ENCODE measurements around the gene KLK14.

DNA sequence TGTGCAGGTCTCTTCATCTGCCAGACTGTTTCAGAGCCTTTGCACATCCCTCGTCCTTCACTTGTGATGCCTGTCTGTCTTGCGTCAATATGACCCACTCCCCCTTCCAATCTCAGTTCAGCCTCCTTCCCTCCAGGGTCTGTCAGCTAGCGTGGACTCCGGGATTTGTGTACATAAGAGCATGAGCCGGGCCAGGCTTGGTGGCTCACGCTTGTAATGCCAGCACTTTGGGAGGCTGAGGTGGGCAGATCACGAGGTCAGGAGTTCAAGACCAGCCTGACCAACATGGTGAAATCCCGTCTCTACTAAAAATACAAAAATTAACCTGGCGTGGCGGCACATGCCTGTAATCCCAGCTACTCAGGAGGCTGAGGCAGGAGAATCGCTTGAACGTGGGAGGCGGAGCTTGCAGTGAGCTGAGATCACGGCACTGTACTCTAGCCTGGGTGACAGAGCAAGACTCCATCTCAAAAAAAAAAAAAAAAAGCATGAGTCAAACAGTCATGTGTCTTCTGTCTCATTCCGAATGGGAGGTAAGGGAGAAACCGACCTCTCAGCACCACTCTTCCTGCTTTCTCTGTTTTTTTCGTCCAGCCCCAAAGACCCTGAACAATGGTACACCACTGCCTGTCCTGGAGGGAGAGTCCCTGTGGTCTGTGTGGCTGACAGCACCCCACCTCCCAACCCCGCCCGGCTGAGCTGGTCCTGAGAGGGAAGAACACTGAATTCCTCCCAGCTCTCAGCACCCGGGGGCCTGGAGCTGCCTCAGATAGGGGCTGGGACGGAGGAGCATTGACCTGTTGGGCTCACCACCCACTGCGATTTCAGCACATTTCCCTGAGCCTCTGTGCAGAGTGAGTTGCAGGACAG, 39.7 kb upstream of the KLK14 start:
- TF ChIP-seq, protein P1, sequence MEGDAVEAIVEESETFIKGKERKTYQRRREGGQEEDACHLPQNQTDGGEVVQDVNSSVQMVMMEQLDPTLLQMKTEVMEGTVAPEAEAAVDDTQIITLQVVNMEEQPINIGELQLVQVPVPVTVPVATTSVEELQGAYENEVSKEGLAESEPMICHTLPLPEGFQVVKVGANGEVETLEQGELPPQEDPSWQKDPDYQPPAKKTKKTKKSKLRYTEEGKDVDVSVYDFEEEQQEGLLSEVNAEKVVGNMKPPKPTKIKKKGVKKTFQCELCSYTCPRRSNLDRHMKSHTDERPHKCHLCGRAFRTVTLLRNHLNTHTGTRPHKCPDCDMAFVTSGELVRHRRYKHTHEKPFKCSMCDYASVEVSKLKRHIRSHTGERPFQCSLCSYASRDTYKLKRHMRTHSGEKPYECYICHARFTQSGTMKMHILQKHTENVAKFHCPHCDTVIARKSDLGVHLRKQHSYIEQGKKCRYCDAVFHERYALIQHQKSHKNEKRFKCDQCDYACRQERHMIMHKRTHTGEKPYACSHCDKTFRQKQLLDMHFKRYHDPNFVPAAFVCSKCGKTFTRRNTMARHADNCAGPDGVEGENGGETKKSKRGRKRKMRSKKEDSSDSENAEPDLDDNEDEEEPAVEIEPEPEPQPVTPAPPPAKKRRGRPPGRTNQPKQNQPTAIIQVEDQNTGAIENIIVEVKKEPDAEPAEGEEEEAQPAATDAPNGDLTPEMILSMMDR (IDR thresholded peaks at IDR 0.05), result no peak
- TF ChIP-seq POLR2A (IDR thresholded peaks at IDR 0.05), result peak in 1 of 3 donors; percentile 40
